ENCODE measurements around the gene ANKRD33B.
"Not testable (repeated sequence)": the region's sequence is repeated elsewhere in the genome, so short reads cannot be mapped to it uniquely, and the experiment has no call there.

The ANKRD33B gene

GRCh38 chr5:10636363-10637142 is 72.7 kb downstream of the ANKRD33B start:
- CTCF ChIA-PET = interaction anchor here (1.0 to 4.0 kb wide), 6 partner anchors 8 to 183 kb away, joined by 4 to 20 read pairs (median 10); no protein-coding TSS in a partner anchor
- POLR2A ChIA-PET = interaction anchor here (0.6 to 2.9 kb wide), 7 partner anchors 13 to 283 kb away, joined by 3 to 16 read pairs (median 4); partner anchors contain the start of gene MARCHF6
- TF ChIP-seq CTCF (IDR thresholded peaks at IDR 0.05; ENCODE audit: control extremely low read depth, extremely low read depth, low read depth, missing control alignments) = no peak
- DNase-seq (ENCODE audit: extremely low spot score) = no peak

GRCh38 chr5:10637944-10638343 is 74.1 kb downstream of the ANKRD33B start:
- POLR2A ChIA-PET = no interaction called here
- CTCF ChIA-PET = interaction anchor here (2.3 to 4.0 kb wide), 2 partner anchors 10 to 52 kb away, joined by 12 to 20 read pairs; no protein-coding TSS in a partner anchor
- no peak for DNase-seq (ENCODE audit: extremely low spot score)
- TF ChIP-seq CTCF (IDR thresholded peaks at IDR 0.05; ENCODE audit: control extremely low read depth, extremely low read depth, low read depth, missing control alignments) = no peak

- DNase-seq (ENCODE audit: extremely low spot score); CTCF ChIA-PET; POLR2A ChIA-PET: not testable (repeated sequence)
These were observed 74.9 kb downstream of the ANKRD33B start for GRCh38 chr5:10638723-10639122.

GRCh38 chr5:10639846-10640368 is 76.0 kb downstream of the ANKRD33B start:
- ChIA-PET POLR2A (no interaction called here), CTCF (no interaction called here)
- no peak for TF ChIP-seq CTCF (IDR thresholded peaks at IDR 0.05; ENCODE audit: control extremely low read depth, extremely low read depth, low read depth, missing control alignments)
- DNase-seq (ENCODE audit: extremely low spot score) = no peak

GRCh38 chr5:10642367-10642766 is 78.5 kb downstream of the ANKRD33B start:
- CTCF ChIA-PET = interaction anchor here (1.5 kb wide), 1 partner anchor 22 kb away, joined by 3 read pairs; no protein-coding TSS in a partner anchor
- no peak for DNase-seq (ENCODE audit: extremely low spot score)
- no peak for TF ChIP-seq CTCF (IDR thresholded peaks at IDR 0.05; ENCODE audit: control extremely low read depth, extremely low read depth, low read depth, missing control alignments)
- POLR2A ChIA-PET = no interaction called here

- TF ChIP-seq CTCF (IDR thresholded peaks at IDR 0.05; ENCODE audit: control extremely low read depth, extremely low read depth, low read depth, missing control alignments) = no peak
- ChIA-PET CTCF (interaction anchor here (2.3 to 2.7 kb wide), 2 partner anchors 17 to 191 kb away, joined by 7 to 10 read pairs; no protein-coding TSS in a partner anchor), POLR2A (no interaction called here)
- no peak for DNase-seq (ENCODE audit: extremely low spot score)
These were observed 80.3 kb downstream of the ANKRD33B start for GRCh38 chr5:10644192-10644591.

- DNase-seq (ENCODE audit: extremely low spot score) = no peak
- TF ChIP-seq CTCF (IDR thresholded peaks at IDR 0.05; ENCODE audit: control extremely low read depth, extremely low read depth, low read depth, missing control alignments) = no peak
- ChIA-PET CTCF (interaction anchor here (1.2 to 2.7 kb wide), 3 partner anchors 18 to 192 kb away, joined by 5 to 10 read pairs (median 7); no protein-coding TSS in a partner anchor), POLR2A (no interaction called here)
These were observed 81.3 kb downstream of the ANKRD33B start for GRCh38 chr5:10645146-10645545.
